Tibial artery (tissue), 4 donors: ENCODE results near the gene AFF3.

Experiments
- DNase-seq, 2 donors: peaks; one replicate each; pipeline ENCODE4 v3.0.0-alpha.2; 2019
- H3K27ac ChIP-seq, 2 donors: fragments of 200-600 bp; sonication (generic) in 1 of 2; 1 replicate in 1 of 2; 2 replicates in 1 of 2; pipeline ENCODE4 v1.5.1; 2018 to 2019; ENCODE audit warnings: mild to moderate bottlenecking in 1 of 2
- H3K27me3 ChIP-seq, 2 donors: fragments of 200-600 bp; sonication (generic) in 1 of 2; one replicate each; pipeline versions ENCODE4 v1.5.1 to v1.6.0; 2016 to 2019
- H3K36me3 ChIP-seq, 3 donors: fragments of 200-600 bp; sonication (generic) in 2 of 3; one replicate each; pipeline ENCODE4 v1.5.1; 2016 to 2019; ENCODE audit warnings: mild to moderate bottlenecking in 2 of 3
- H3K4me1 ChIP-seq, 4 donors: fragments of 200-600 bp; sonication (generic) in 2 of 4; 1 replicate in 3 of 4; 2 replicates in 1 of 4; pipeline ENCODE4 v1.5.1; 2016 to 2019
- H3K4me3 ChIP-seq, 2 donors: fragments of 200-600 bp; sonication (generic) in 1 of 2; 1 replicate in 1 of 2; 2 replicates in 1 of 2; pipeline ENCODE4 v1.5.1; 2018 to 2019; ENCODE audit warnings: mild to moderate bottlenecking in 2 of 2
- H3K9me3 ChIP-seq, 3 donors: fragments of 200-600 bp; sonication (generic) in 1 of 3; one replicate each; pipeline ENCODE4 v1.5.1; 2016 to 2019
- intact Hi-C: fragments of 100-400 bp; cut with DNase I; formaldehyde crosslinking; loops from one replicate; pipeline ENCODE4 v1.15.0; 2023; ENCODE audit warnings: low total_unique reads
- TF ChIP-seq, protein P1 (sequence below), 2 experiments: fragments of 200-600 bp in 1 of 2; fragments of 450-650 bp in 1 of 2; IDR thresholded peaks; one replicate each; pipeline ENCODE4 v1.5.1; 2017 to 2019; ENCODE audit warnings: antibody characterized with exemption in 2 of 2, mild to moderate bottlenecking in 1 of 2, moderate library complexity in 1 of 2

The AFF3 gene

DNA sequence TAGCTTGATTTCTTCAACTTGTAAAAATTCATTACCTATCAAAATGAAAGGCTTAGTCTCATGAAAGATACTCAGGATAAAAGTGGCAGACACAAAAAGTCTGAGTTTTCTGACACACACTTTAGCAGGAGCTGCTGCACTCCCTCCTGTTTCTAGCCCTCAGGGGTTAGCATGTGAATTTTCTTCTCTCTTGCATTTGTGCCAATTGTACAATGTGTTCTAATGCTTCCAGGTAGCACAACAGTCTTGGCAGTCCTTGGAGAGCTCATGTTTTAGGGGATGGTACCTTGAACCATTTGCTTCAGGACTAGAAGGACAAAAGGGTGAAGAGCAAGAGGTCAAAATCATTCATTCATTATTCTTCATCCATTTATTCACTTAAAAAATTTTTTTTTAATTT, 316.8 kb downstream of the AFF3 start:
- intact Hi-C loops = no loop called here
- H3K4me1 ChIP-seq = no peaks in the 10 kb centered on the region
- H3K9me3 ChIP-seq = no peaks in the 10 kb centered on the region
- no peaks in the 10 kb centered on the region for H3K36me3 ChIP-seq
- no peak overlapping the region for H3K4me3 ChIP-seq
- no peaks in the 10 kb centered on the region for H3K27me3 ChIP-seq
- no peak overlapping the region for H3K27ac ChIP-seq
- DNase-seq = no peak
- TF ChIP-seq, protein P1, sequence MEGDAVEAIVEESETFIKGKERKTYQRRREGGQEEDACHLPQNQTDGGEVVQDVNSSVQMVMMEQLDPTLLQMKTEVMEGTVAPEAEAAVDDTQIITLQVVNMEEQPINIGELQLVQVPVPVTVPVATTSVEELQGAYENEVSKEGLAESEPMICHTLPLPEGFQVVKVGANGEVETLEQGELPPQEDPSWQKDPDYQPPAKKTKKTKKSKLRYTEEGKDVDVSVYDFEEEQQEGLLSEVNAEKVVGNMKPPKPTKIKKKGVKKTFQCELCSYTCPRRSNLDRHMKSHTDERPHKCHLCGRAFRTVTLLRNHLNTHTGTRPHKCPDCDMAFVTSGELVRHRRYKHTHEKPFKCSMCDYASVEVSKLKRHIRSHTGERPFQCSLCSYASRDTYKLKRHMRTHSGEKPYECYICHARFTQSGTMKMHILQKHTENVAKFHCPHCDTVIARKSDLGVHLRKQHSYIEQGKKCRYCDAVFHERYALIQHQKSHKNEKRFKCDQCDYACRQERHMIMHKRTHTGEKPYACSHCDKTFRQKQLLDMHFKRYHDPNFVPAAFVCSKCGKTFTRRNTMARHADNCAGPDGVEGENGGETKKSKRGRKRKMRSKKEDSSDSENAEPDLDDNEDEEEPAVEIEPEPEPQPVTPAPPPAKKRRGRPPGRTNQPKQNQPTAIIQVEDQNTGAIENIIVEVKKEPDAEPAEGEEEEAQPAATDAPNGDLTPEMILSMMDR (IDR thresholded peaks at IDR 0.05) = no peak

DNA sequence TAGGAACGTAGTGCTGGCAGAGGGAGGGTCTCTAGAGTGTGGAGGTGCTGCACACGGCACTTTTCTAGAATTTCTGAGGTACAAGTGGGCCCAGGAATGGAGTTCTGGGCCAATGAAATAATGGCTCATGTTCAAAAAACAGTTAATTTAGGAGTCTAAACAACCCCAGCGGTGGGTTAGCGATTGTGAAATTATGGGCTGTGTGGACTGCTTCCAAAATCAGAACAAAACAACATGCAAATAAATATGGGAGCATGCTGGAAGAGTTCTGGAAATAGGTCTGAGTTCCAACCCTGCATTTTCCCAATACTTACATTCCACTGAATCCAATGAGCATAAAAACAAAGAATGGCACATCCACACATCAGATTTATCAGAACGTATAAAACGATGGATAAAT, 317.6 kb downstream of the AFF3 start:
- no peaks in the 10 kb centered on the region for H3K36me3 ChIP-seq
- H3K27ac ChIP-seq = no peak overlapping the region
- H3K4me1 ChIP-seq = no peaks in the 10 kb centered on the region
- intact Hi-C loops = no loop called here
- no peak overlapping the region for H3K4me3 ChIP-seq
- DNase-seq = no peak
- TF ChIP-seq, protein P1 (IDR thresholded peaks at IDR 0.05) = no peak
- H3K9me3 ChIP-seq = no peaks in the 10 kb centered on the region
- H3K27me3 ChIP-seq = no peaks in the 10 kb centered on the region

DNA sequence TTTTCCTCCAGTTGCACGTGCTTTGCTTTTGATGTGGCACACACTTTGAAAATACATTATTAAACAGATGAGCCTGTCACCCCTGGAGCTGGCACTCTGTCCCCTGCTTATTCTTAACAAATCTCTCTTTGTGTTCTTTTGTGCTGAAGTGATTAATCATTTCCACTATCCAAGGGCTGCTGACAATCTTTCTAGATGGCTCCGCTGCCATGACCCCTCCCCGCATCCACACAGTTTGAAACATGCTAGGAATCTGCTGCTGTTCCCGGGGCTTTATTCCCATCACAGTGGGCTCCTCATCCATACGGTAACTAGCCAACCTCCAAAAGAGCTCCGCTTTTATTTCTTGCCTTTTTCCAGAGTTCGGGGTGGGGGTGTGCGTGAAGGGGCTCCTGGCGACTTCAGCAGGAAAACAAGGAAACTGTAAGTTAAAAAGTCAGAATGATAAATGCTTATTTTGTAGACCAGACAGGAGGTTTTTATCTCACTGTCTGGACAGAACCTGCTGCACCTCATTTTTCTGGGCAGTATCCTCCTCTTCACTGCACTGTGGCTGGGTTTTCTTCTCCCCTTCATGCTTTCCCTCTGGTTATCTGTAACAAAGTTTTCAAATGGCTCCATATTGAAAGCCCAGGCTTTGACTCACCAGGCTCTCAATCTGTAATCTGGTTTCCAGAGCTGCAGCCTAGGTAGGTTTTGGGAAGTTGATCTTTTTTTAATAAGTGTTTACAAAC, 319.7 kb downstream of the AFF3 start:
- H3K27ac ChIP-seq = no peak overlapping the region
- no peaks in the 10 kb centered on the region for H3K9me3 ChIP-seq
- no peak for DNase-seq
- no peaks in the 10 kb centered on the region for H3K27me3 ChIP-seq
- no peaks in the 10 kb centered on the region for H3K36me3 ChIP-seq
- TF ChIP-seq, protein P1 (IDR thresholded peaks at IDR 0.05) = no peak
- H3K4me3 ChIP-seq = no peak overlapping the region
- intact Hi-C loops = no loop called here
- H3K4me1 ChIP-seq = no peaks in the 10 kb centered on the region

DNA sequence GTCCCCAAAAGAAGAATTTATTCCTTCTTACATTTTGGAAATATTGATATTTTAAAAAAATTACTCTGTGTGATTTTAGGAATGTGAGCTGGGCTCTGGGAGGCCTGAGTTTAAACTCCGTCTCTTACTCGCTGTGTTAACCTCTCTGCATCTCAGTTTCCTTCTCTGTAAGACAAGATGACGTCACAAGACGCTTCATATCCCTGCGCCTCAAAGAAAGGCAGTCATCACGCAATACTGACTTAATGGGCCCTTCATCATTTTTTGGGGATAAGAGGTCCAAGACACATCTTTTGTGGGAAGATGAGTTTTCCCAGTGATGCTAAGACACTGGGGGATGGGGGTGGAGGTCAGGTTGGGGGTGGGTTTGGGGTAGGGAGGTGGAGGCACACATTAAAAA, 320.4 kb downstream of the AFF3 start:
- no peaks in the 10 kb centered on the region for H3K4me1 ChIP-seq
- no peak overlapping the region for H3K4me3 ChIP-seq
- intact Hi-C loops = no loop called here
- H3K9me3 ChIP-seq = no peaks in the 10 kb centered on the region
- H3K36me3 ChIP-seq = no peaks in the 10 kb centered on the region
- TF ChIP-seq, protein P1 (IDR thresholded peaks at IDR 0.05) = no peak
- no peak overlapping the region for H3K27ac ChIP-seq
- no peaks in the 10 kb centered on the region for H3K27me3 ChIP-seq
- DNase-seq = no peak

DNA sequence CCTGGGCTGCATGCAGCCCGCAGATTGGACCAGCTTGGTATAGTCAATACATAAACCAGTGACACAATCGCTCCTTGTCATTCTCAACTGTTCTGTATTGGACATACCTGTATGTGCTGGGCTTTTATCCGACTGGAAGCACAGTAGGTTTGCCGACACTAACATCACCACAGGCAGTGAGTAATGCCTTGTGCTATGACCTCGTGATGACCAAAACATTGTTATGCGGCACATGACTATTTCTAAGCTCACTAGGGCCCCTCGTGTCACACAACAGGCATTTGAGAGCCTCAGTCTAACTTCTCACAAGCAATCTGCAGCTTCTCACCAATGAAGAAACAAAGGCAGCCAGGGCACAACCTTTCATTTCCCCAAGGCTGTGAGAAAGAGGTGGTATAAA, 320.8 kb downstream of the AFF3 start:
- H3K36me3 ChIP-seq = no peaks in the 10 kb centered on the region
- no peaks in the 10 kb centered on the region for H3K9me3 ChIP-seq
- no peaks in the 10 kb centered on the region for H3K4me1 ChIP-seq
- no peak overlapping the region for H3K27ac ChIP-seq
- intact Hi-C loops = no loop called here
- H3K4me3 ChIP-seq = no peak overlapping the region
- TF ChIP-seq, protein P1 (IDR thresholded peaks at IDR 0.05) = no peak
- H3K27me3 ChIP-seq = no peaks in the 10 kb centered on the region
- no peak for DNase-seq

DNA sequence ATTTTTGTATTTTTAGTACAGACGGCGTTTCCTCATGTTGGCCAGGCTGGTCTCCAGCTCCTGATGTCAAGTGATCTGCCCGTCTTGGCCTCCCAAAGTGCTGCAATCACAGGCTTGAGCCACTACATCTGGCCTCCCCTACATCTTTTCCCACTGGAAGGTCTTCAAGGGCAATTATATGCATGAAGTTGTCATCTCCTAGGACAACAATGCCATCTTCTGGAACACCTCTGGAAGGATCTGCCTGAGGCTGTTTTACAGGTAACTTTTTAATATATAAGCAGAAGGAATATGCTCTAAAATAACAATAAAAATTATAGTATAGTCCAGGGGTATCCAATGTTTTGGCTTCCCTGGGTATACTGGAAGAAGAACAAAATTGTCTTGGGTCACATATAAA, 321.4 kb downstream of the AFF3 start:
- intact Hi-C loops = no loop called here
- Histone ChIP-seq H3K9me3 (no peaks in the 10 kb centered on the region), H3K27ac (no peak overlapping the region), H3K27me3 (no peaks in the 10 kb centered on the region), H3K4me3 (no peak overlapping the region), H3K4me1 (no peaks in the 10 kb centered on the region), H3K36me3 (no peaks in the 10 kb centered on the region)
- TF ChIP-seq, protein P1 (IDR thresholded peaks at IDR 0.05) = no peak
- no peak for DNase-seq
